GM12865 (cell line): ENCODE data around the gene PRDM16.

Experiments
- DNase-seq: peaks from one replicate; pipeline ENCODE4 v3.0.0; 2010; ENCODE audit warnings: low read depth
- H3K4me3 ChIP-seq: 2 replicates; pipeline ENCODE4 v1.5.1; 2011; ENCODE audit warnings: mild to moderate bottlenecking, low read depth, low read length, control low read depth
- CTCF ChIP-seq: IDR thresholded peaks from 2 replicates; pipeline ENCODE4 v1.5.1; 2011; ENCODE audit warnings: low read length, control low read depth, low read depth, inconsistent platforms; ENCODE audit not compliant: insufficient read depth; ENCODE audit errors: missing control alignments

The PRDM16 gene

DNA sequence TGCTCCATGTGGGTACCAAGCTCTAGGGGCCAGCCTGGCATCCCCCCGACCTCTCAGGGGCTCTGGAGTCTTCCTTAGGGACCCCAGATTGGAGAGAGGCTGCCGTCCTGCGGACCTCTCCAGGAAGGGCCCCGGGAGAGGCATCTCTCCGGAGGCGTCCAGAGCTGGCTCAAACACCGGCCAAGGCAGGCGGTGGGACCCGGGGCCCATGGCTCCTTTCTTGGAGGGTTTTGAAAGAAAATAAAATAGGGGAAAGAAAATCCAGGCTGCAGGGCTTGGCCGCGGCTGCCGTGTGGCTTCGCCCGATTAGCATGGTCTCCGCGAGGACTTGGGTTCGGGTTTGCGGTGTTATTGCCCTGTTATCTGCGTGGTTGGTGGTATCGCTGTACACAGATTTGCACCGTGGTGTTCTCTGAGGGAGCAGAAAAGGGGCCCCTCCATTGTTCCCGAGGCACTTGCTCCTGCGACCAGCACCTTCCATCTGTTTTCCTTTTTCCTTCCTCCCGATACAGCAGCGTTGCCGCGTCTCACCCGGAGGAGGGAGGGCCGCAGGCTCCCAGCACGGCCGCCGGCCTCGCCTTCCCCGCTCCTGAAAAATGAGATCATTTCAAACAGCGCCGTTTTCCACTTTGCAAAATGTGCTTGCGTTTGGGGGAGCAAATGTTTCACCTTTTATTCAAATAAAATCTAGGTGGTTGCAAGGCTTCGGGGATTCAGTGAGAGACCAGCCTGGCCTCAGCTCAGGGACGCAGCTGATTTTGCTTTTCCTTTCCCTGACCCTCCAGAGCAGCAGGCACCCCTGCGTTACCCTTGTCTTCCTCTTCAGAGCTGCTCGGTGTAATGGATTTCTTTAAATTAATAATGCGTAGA is 86.3 kb downstream of the PRDM16 start:
- DNase-seq: no peak
- no peak overlapping the region for H3K4me3 ChIP-seq
- no peak for TF ChIP-seq CTCF

- no peak for TF ChIP-seq CTCF
These were observed 86.9 kb downstream of the PRDM16 start for GRCh38 chr1:3155926-3156220.

GRCh38 chr1:3156936-3157335 is 87.9 kb downstream of the PRDM16 start:
- no peak for TF ChIP-seq CTCF
- no peak for DNase-seq
- no peak overlapping the region for H3K4me3 ChIP-seq

More at GRCh38 chr1:3155926-3156220, 86.9 kb downstream of the PRDM16 start:
- no peak for DNase-seq
- no peak overlapping the region for H3K4me3 ChIP-seq

GRCh38 chr1:3158347-3158746 is 89.3 kb downstream of the PRDM16 start:
- DNase-seq: no peak
- TF ChIP-seq CTCF: no peak
- H3K4me3 ChIP-seq: no peak overlapping the region

DNA sequence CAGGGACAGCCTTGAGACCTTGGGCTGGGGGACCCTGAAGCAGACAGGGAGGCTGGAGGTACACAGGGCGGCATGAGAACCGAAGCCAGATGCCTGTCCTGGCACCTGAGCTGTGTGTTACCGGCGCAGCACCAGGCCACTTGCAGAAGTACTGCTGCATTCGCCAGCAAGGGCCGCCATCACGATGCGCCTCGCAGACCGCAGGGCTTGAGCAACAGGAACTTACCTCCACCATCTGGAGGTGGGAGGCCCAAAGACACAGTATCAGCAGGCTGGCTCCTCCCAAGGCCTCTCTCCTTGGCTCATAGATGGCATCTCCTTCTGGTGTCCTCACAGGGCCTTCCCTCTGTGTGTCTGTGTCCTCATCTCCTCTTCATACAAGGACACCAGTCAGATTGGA is 90.1 kb downstream of the PRDM16 start:
- no peak for TF ChIP-seq CTCF
- no peak for DNase-seq

DNA sequence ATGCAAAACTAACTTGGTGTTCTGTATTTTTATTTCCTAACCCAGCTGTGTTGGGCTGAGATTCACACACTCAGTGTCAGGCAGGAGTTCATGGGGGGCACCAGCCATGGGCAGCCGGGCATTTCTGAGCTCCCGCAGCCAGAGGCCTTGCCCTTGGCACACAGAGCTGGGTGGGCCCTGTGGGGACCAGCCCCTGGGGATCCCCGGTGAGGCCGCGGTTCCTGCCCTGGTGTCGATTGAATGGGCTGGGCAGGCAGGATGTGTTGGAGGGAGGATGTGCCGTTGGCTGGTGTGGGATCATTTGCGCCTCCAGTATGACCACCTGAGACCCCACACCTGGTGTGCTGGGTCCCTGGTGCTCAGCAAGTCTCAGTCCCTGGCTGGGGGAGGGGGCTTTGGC is 91.0 kb downstream of the PRDM16 start:
- H3K4me3 ChIP-seq: no peak overlapping the region
- DNase-seq: no peak
- TF ChIP-seq CTCF: no peak

More for the DNA sequence above, 90.1 kb downstream of the PRDM16 start:
- H3K4me3 ChIP-seq: no peak overlapping the region

GRCh38 chr1:3160647-3161145 is 91.7 kb downstream of the PRDM16 start:
- TF ChIP-seq CTCF: no peak
- H3K4me3 ChIP-seq: no peak overlapping the region
- DNase-seq: no peak
